Jurkat, Clone E6-1 (cell line): ENCODE results near the gene ARSB.
"Not testable (repeated sequence)": the region's sequence is repeated elsewhere in the genome, so short reads cannot be mapped to it uniquely, and the experiment has no call there.

Experiments
- DNase-seq: peaks from one replicate; pipeline ENCODE4 v3.0.0-alpha.2; 2011; ENCODE audit warnings: low read depth, low spot score
- H3K4me3 ChIP-seq: 2 replicates; pipeline ENCODE4 v1.5.1; 2011; ENCODE audit warnings: mild to moderate bottlenecking, low read length, control low read depth, moderate library complexity

ARSB gene

GRCh38 chr5:78881884-78882283, 103.2 kb downstream of the ARSB start:
- DNase-seq, result no peak
- H3K4me3 ChIP-seq, result no peak overlapping the region

- no peak for DNase-seq
- no peak overlapping the region for H3K4me3 ChIP-seq
Observed at GRCh38 chr5:78879516-78879915, 105.6 kb downstream of the ARSB start.

- not testable (repeated sequence) for DNase-seq, H3K4me3 ChIP-seq
Observed at GRCh38 chr5:78866076-78866475, 119.0 kb downstream of the ARSB start.

- no peak for DNase-seq
- H3K4me3 ChIP-seq, result no peak overlapping the region
Observed at GRCh38 chr5:78858364-78858763, 126.7 kb downstream of the ARSB start.

- no peak overlapping the region for H3K4me3 ChIP-seq
- no peak for DNase-seq
Observed at GRCh38 chr5:78855026-78855425, 130.1 kb downstream of the ARSB start.

- not testable (repeated sequence) for H3K4me3 ChIP-seq, DNase-seq
Observed at GRCh38 chr5:78851891-78852290, 133.2 kb downstream of the ARSB start.

GRCh38 chr5:78845470-78845869, 139.6 kb downstream of the ARSB start:
- no peak for DNase-seq
- no peak overlapping the region for H3K4me3 ChIP-seq

- no peak for DNase-seq
Observed at GRCh38 chr5:78843436-78843835, 141.7 kb downstream of the ARSB start.

GRCh38 chr5:78841767-78842166, 143.3 kb downstream of the ARSB start:
- H3K4me3 ChIP-seq, result no peak overlapping the region
- no peak for DNase-seq

More at GRCh38 chr5:78843436-78843835, 141.7 kb downstream of the ARSB start:
- no peak overlapping the region for H3K4me3 ChIP-seq

GRCh38 chr5:78838753-78839152, 146.4 kb downstream of the ARSB start:
- no peak for DNase-seq

GRCh38 chr5:78837836-78838235, 147.3 kb downstream of the ARSB start:
- no peak for DNase-seq
- no peak overlapping the region for H3K4me3 ChIP-seq

More at GRCh38 chr5:78838753-78839152, 146.4 kb downstream of the ARSB start:
- H3K4me3 ChIP-seq, result no peak overlapping the region

GRCh38 chr5:78835176-78835575, 149.9 kb downstream of the ARSB start:
- DNase-seq, result no peak
- no peak overlapping the region for H3K4me3 ChIP-seq

GRCh38 chr5:78833284-78833683, 151.8 kb downstream of the ARSB start:
- no peak overlapping the region for H3K4me3 ChIP-seq
- DNase-seq, result no peak

GRCh38 chr5:78830528-78831046, 154.5 kb downstream of the ARSB start:
- no peak overlapping the region for H3K4me3 ChIP-seq
- no peak for DNase-seq

GRCh38 chr5:78829811-78830527, 155.1 kb downstream of the ARSB start:
- no peak overlapping the region for H3K4me3 ChIP-seq
- DNase-seq, result no peak

GRCh38 chr5:78827725-78828124, 157.4 kb downstream of the ARSB start:
- DNase-seq, result no peak

GRCh38 chr5:78824831-78825281, 160.3 kb downstream of the ARSB start:
- DNase-seq, result peak; percentile 30
- H3K4me3 ChIP-seq, result no peak overlapping the region

More at GRCh38 chr5:78827725-78828124, 157.4 kb downstream of the ARSB start:
- no peak overlapping the region for H3K4me3 ChIP-seq

- no peak overlapping the region for H3K4me3 ChIP-seq
- DNase-seq, result no peak
Observed at GRCh38 chr5:78823196-78823595, 161.9 kb downstream of the ARSB start.

- no peak for DNase-seq
- H3K4me3 ChIP-seq, result no peak overlapping the region
Observed at GRCh38 chr5:78821536-78822021, 163.5 kb downstream of the ARSB start.

GRCh38 chr5:78819707-78820106, 165.4 kb downstream of the ARSB start:
- DNase-seq, result no peak
- no peak overlapping the region for H3K4me3 ChIP-seq

- H3K4me3 ChIP-seq, result no peak overlapping the region
- DNase-seq, result no peak
Observed at GRCh38 chr5:78819166-78819565, 165.9 kb downstream of the ARSB start.
